Esophagus squamous epithelium (tissue), 5 donors: ENCODE measurements around the gene FBLN5. TPM values are rescaled to one million over a fixed set of nuclear protein-coding genes. Genes with fewer than 3 reads are reported as not detected.
"Not testable (repeated sequence)": the region's sequence is repeated elsewhere in the genome, so short reads cannot be mapped to it uniquely, and the experiment has no call there.

Experiments used
- DNase-seq: peaks from one replicate; lab custom pipeline; 2025; lab: John Stamatoyannopoulos, UW
- H3K27ac ChIP-seq, 4 donors: fragments of 200-600 bp; sonication (generic); one replicate each; pipeline ENCODE4 v1.5.1; 2016 to 2019; ENCODE audit warnings: mild to moderate bottlenecking in 1 of 4
- H3K27me3 ChIP-seq, 4 donors: fragments of 200-600 bp; sonication (generic); 1 replicate in 3 of 4; 2 replicates in 1 of 4; pipeline versions ENCODE4 v1.5.1 to v1.6.0; 2017 to 2021; ENCODE audit warnings: antibody characterized with exemption in 1 of 4
- H3K36me3 ChIP-seq, 3 donors: fragments of 200-600 bp; sonication (generic); one replicate each; pipeline ENCODE4 v1.5.1; 2016 to 2019
- H3K4me1 ChIP-seq, 3 donors: fragments of 200-600 bp; sonication (generic); one replicate each; pipeline ENCODE4 v1.5.1; 2017 to 2019
- H3K4me3 ChIP-seq, 4 donors: fragments of 200-600 bp; sonication (generic); 1 replicate in 3 of 4; 2 replicates in 1 of 4; pipeline ENCODE4 v1.5.1; 2016 to 2019; ENCODE audit warnings: mild to moderate bottlenecking in 2 of 4, moderate library complexity in 1 of 4
- H3K9me3 ChIP-seq, 3 donors: fragments of 200-600 bp; sonication (generic); one replicate each; pipeline ENCODE4 v1.5.1; 2016 to 2019
- POLR2A ChIP-seq, 4 donors: fragments of 450-650 bp; IDR thresholded peaks; one replicate each; pipeline ENCODE4 v1.6.1; 2017; ENCODE audit warnings: antibody characterized with exemption in 4 of 4, mild to moderate bottlenecking in 4 of 4, moderate library complexity in 3 of 4
- WGBS, 2 donors: methylation state at CpG; one replicate each; pipeline ENCODE4 v1.1.5; 2018; 5-methylcytosine and 5-hydroxymethylcytosine counted together
- intact Hi-C: fragments of 100-400 bp; cut with DNase I; formaldehyde crosslinking; loops from one replicate; pipeline ENCODE4 v1.15.0; 2022
- total RNA-seq, 4 donors: library from RNA; depleted of rRNA; stranded (reverse); fragments of >200 nt; gene quantifications; one replicate each; pipeline ENCODE4 v1.1.0, GENCODE V29; 2016
- TF ChIP-seq, protein P1 (sequence below), 6 experiments: fragments of 450-650 bp in 4 of 6; fragments of 200-600 bp in 2 of 6; sonication (generic) in 2 of 6; IDR thresholded peaks; one replicate each; pipeline ENCODE4 v1.5.1; 2016 to 2019; ENCODE audit warnings: antibody characterized with exemption in 6 of 6, mild to moderate bottlenecking in 4 of 6, moderate library complexity in 4 of 6
- donor health status: DM: yes; HTN: yes; CAD: no.

FBLN5 gene
- total RNA-seq, 4 donors from 2014 or later = 1.2 to 83.5 (median 8.0) TPM

DNA sequence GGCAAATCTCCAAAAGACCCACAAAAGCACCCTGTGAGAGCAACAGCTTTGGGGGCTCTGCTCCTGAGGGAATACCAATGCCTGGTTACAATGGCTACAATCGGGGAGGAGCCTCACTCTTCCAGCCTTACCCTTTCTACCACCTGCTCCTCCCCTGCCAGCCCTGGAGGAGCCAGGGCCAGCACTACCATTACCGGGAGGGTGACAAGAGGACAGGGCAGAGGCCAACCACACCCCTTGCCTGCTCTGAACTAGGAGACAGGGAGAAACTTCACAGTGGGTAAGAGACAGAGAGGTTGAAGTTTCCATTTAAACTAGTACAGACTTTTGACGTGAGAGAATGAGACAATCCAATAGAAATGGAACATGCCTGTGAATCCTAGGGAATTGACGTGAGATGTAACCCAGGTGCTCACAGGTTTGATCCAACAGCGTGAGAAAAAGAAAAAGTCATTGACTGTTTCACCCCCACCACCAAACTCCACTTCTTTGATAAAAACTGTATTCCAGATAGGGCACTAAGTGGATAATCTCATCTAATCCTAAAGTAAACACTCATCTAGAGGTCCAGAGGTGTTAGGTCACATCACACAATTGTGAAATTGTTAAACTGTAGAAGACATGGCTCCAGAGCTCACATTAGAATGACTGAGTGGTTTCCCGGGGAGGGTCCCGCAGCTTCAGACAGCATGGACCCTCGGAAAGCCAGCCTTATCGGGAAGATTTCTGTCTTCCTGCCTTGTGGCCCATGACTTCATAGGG is 71.8 kb downstream of the FBLN5 start:
- no peak for TF ChIP-seq POLR2A (IDR thresholded peaks at IDR 0.05)
- TF ChIP-seq, protein P1, sequence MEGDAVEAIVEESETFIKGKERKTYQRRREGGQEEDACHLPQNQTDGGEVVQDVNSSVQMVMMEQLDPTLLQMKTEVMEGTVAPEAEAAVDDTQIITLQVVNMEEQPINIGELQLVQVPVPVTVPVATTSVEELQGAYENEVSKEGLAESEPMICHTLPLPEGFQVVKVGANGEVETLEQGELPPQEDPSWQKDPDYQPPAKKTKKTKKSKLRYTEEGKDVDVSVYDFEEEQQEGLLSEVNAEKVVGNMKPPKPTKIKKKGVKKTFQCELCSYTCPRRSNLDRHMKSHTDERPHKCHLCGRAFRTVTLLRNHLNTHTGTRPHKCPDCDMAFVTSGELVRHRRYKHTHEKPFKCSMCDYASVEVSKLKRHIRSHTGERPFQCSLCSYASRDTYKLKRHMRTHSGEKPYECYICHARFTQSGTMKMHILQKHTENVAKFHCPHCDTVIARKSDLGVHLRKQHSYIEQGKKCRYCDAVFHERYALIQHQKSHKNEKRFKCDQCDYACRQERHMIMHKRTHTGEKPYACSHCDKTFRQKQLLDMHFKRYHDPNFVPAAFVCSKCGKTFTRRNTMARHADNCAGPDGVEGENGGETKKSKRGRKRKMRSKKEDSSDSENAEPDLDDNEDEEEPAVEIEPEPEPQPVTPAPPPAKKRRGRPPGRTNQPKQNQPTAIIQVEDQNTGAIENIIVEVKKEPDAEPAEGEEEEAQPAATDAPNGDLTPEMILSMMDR (IDR thresholded peaks at IDR 0.05) = no peak
- 82 to 90% methylated on average over 6 to 7 of the region's 9 CpGs for WGBS, 2 donors
- Histone ChIP-seq H3K9me3 (no peaks in the 10 kb centered on the region), H3K4me1 (peaks cover 25 to 33% (median 30%) of the 10 kb centered on the region in 3 donors), H3K27ac (peak overlapping the region in 1 of 4 donors; percentile 16), H3K4me3 (no peak overlapping the region), H3K27me3 (no peaks in the 10 kb centered on the region), H3K36me3 (peaks cover 0 to 10% (median 0%) of the 10 kb centered on the region in 3 donors)
- no peak for DNase-seq
- intact Hi-C loops = no loop called here

DNA sequence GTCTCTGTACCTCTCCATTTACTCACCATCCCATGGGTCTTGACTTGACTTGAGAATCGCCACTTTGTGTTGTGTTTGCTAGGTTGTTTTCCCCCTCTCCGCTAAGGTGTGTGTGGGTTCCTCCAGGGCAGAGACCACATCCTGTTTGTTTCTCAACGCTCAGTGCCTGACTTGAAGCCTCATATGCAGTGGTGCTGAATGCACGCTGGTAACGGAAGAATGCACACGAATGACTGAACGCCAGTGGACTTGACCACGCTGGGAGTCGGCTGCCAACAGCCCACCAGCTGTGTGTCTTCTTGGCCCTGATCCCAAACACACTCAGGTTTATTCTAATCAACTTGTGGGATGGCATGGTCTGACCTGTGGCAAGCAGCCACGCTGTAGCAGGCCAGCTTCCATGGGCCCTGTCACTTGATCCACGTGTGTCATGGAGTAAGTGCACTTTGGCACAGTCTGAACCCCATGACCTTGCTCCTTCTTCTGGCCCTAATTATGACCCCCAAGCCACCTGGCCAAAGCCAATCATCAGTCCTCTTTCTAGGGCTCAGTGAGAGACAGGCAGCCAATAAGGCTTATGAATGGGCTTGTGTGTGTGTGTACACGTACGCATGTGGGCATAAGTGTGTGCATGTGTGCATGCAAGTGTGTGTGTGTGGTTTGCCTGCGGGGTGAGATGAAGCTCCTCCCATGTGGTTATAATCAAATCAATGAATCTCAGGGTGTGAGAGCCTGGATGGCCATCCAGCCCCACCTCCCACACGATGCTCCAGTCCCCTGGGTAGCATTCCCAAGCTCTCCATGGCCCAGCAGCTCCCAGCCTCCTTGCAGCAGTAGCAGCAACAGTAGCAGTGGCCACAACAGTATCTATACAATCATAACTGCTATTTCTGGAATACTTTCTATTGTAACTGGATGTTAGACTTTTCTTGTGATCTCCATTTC is 73.8 kb downstream of the FBLN5 start:
- WGBS, 2 donors = 67 to 73% methylated on average over 7 to 13 of the region's 15 CpGs

DNA sequence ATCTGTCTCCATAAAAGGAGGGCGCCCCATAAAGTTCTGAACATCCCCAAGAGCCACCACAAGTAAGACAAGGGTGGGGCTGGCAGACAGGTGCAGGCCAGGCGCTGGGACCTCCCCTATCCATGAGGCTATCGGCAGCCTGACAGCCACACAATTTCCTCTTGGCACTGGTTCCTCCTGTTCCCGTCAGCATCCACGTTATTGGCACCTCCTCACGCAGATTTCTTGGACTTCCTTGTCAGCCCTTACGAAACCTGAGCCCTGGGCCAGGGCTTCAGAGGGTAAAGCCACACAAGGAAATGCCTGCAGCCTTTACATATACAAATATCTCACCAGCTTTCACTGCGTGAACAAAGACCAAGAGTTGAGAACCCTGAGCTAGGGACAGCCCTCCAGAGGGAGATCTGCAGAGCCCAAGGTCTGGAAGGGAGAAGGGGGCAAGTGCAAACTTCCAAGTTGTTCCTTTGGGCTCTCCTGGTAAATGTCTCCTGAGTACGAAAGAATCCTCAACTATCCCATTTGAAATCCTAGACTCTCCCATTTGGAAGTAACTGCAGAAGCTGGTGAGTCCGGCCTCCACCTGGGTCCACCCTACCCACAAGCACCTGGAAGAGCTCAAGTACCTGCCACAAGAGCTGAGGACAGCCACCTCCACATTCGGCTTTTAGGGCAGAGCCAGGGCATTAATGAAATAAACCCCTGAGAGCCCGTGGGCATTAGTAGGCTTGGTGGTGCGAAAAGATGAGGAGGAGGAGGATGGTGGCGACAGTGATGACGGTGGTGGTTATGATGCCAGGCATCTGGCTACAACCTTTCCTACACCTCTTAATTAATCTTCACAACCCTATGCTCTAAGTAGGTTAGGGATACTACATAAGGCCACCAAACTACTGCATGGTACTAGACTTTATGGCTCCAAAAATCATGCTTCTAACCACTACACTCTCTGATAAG is 74.7 kb downstream of the FBLN5 start:
- intact Hi-C loops = no loop called here
- H3K27ac ChIP-seq = peak overlapping the region; percentile 60 to 80 (median 70)
- H3K4me1 ChIP-seq = peaks cover 25 to 37% (median 30%) of the 10 kb centered on the region in 3 donors
- TF ChIP-seq, protein P1 (IDR thresholded peaks at IDR 0.05) = no peak
- TF ChIP-seq POLR2A (IDR thresholded peaks at IDR 0.05) = no peak
- H3K9me3 ChIP-seq = no peaks in the 10 kb centered on the region
- WGBS, 2 donors = 40 to 50% methylated on average over 14 to 15 of the region's 15 CpGs
- peaks cover 0 to 22% (median 0%) of the 10 kb centered on the region in 3 donors for H3K36me3 ChIP-seq
- peak overlapping the region in 2 of 4 donors; percentile 5 to 37 for H3K4me3 ChIP-seq
- DNase-seq = no peak
- peaks cover 0 to 6% (median 0%) of the 10 kb centered on the region in 4 donors for H3K27me3 ChIP-seq

More for the DNA sequence above, 73.8 kb downstream of the FBLN5 start:
- TF ChIP-seq, protein P1 (IDR thresholded peaks at IDR 0.05) = no peak
- peak in 1 of 4 donors; percentile 23 for TF ChIP-seq POLR2A (IDR thresholded peaks at IDR 0.05)
- H3K4me3 ChIP-seq = peak overlapping the region in 2 of 4 donors; percentile 5 to 37
- no peaks in the 10 kb centered on the region for H3K27me3 ChIP-seq
- peak overlapping the region in 3 of 4 donors; percentile 60 to 80 (median 70) for H3K27ac ChIP-seq
- DNase-seq = peak; percentile 14
- no peaks in the 10 kb centered on the region for H3K9me3 ChIP-seq
- intact Hi-C loops = no loop called here
- peaks cover 0 to 13% (median 0%) of the 10 kb centered on the region in 3 donors for H3K36me3 ChIP-seq
- peaks cover 25 to 37% (median 30%) of the 10 kb centered on the region in 3 donors for H3K4me1 ChIP-seq

DNA sequence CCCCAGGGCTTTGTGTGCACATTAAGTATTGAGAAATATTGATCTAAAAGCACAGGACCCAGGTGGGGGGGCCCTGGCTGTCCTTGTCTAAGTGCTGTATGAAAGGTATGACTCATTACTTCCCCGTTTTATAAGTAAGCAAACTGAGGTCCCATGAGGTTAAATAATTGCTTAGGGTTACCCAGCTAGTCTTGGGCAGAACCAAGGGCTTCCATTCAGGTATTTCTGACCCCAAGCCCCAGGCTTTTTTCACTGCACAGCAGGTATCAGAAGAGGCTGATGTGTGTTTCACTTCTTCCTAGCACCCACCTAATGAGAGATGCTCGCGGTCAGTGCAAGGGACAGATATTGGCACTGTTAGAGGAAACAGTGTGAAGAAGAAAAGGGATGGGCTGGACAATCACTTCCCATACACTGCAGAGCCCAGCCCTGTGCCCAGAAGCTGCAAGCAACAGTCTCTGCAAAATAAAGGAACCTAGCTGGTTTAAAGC is 75.4 kb downstream of the FBLN5 start:
- H3K9me3 ChIP-seq = no peaks in the 10 kb centered on the region
- peaks cover 25 to 37% (median 30%) of the 10 kb centered on the region in 3 donors for H3K4me1 ChIP-seq
- intact Hi-C loops = no loop called here
- peak overlapping the region in 1 of 4 donors; percentile 37 for H3K4me3 ChIP-seq
- no peak for DNase-seq
- peaks cover 0 to 8% (median 0%) of the 10 kb centered on the region in 4 donors for H3K27me3 ChIP-seq
- WGBS, 2 donors = 0 to 13% methylated on average over 1 to 3 of the region's 3 CpGs
- peak overlapping the region; percentile 60 to 80 (median 70) for H3K27ac ChIP-seq
- no peak for TF ChIP-seq POLR2A (IDR thresholded peaks at IDR 0.05)
- TF ChIP-seq, protein P1 (IDR thresholded peaks at IDR 0.05) = no peak
- peaks cover 0 to 24% (median 0%) of the 10 kb centered on the region in 3 donors for H3K36me3 ChIP-seq

DNA sequence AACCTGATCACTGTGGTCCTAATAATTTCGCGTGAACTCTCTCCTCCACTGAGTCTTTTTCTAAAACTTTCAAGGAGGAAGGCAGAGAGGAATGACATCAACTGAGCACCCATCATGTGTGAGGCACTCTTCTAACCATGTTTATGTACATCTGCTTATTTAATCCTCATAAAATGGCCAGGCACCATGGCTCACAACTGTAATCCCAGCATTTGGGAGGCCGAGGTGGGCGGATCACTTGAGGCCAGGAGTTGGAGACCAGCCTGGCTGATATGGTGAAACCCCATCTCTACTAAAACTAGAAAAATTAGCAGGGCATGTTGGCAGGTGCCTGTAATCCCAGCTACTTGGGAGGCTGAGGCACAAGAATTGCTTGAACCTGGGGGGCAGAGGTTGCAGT is 76.1 kb downstream of the FBLN5 start:
- H3K4me1 ChIP-seq = peaks cover 25 to 37% (median 30%) of the 10 kb centered on the region in 3 donors
- H3K9me3 ChIP-seq, DNase-seq, H3K4me3 ChIP-seq, H3K27me3 ChIP-seq, intact Hi-C loops: not testable (repeated sequence)
- 60 to 86% methylated on average over 4 of the region's 4 CpGs for WGBS, 2 donors
- peaks cover 0 to 23% (median 0%) of the 10 kb centered on the region in 3 donors for H3K36me3 ChIP-seq
- H3K27ac ChIP-seq = peak overlapping the region; percentile 32 to 70 (median 65)
